ENCODE results near the gene PPIF. TPM values are rescaled to one million over a fixed set of nuclear protein-coding genes. Genes with fewer than 3 reads are reported as not detected.

The PPIF gene
- total and polyA plus RNA-seq, 2 donors (not counting 1 experiment from before 2014, with no cell fraction given): 50.4 to 100 TPM

- Histone ChIP-seq H3K4me1 (ENCODE audit: control insufficient read depth in 2 of 2, insufficient read depth in 2 of 2, low read length in 2 of 2) (peaks cover 15 to 22% of the 10 kb centered on the region in 2 donors), H4K20me1 (ENCODE audit: control insufficient read depth, insufficient read depth, low read length, poor library complexity, severe bottlenecking) (no peaks in the 10 kb centered on the region), H3K36me3 (replicated peaks in 1 of 2; ENCODE audit: control extremely low read depth in 1 of 2, control insufficient read depth in 1 of 2, extremely low read depth in 1 of 2, insufficient read depth in 2 of 2, low read length in 1 of 2) (no peaks in the 10 kb centered on the region), H3K4me3 (ENCODE audit: control extremely low read depth in 1 of 5, extremely low read depth in 1 of 5, insufficient read depth in 1 of 5, low read depth in 2 of 5, low read length in 4 of 5) (no peak overlapping the region), H3K27ac (ENCODE audit: low read length in 2 of 2) (peak overlapping the region in 1 of 2 donors; percentile 20), H3K4me2 (replicated peaks; ENCODE audit: low read depth, low read length, poor library complexity, severe bottlenecking) (peak overlapping the region; percentile 51), H3K9me3 (ENCODE audit: control extremely low read depth in 1 of 3, control insufficient read depth in 2 of 3, insufficient read depth in 1 of 3, low read length in 2 of 3) (no peaks in the 10 kb centered on the region), H3K79me2 (ENCODE audit: control insufficient read depth, insufficient read depth, low read length) (no peaks in the 10 kb centered on the region), H2AFZ (ENCODE audit: insufficient read depth, low read depth, low read length, poor library complexity, severe bottlenecking) (peak overlapping the region; percentile 73), H3K9ac (ENCODE audit: low read length) (no peak overlapping the region), H3K27me3 (replicated peaks in 1 of 4; ENCODE audit: control extremely low read depth in 1 of 4, control insufficient read depth in 3 of 4, insufficient read depth in 4 of 4, low read length in 3 of 4) (no peaks in the 10 kb centered on the region)
- Mint-ChIP-seq H3K27ac (peak overlapping the region; percentile 72), H3K27me3 (no peaks in the 10 kb centered on the region), H3K4me3 (peak overlapping the region; percentile 2), H3K9me3 (ENCODE audit: insufficient read depth) (peaks cover 3% of the 10 kb centered on the region), H3K4me1 (peaks cover 27% of the 10 kb centered on the region)
- no peak for TF ChIP-seq EZH2 (IDR thresholded peaks at IDR 0.05; ENCODE audit: borderline replicate concordance, insufficient read depth, low read depth, low read length, poor library complexity, severe bottlenecking)
- no peak for TF ChIP-seq CTCF (IDR thresholded peaks at IDR 0.05)
- CTCF ChIA-PET: interaction anchor here (0.9 to 1.6 kb wide), 3 partner anchors 8 to 51 kb away, joined by 3 to 5 read pairs (median 4); no protein-coding TSS in a partner anchor
- DNase-seq: no peak
- intact Hi-C loops (cut with micrococcal nuclease): no loop called here
- ATAC-seq (ENCODE audit: low read depth): no peak
- POLR2A ChIA-PET: no interaction called here
- WGBS (ENCODE audit: insufficient coverage): no CpG with 5 or more reads among the region's 1 CpG
Measured at GRCh38 chr10:79323602-79324001, 23.7 kb upstream of the PPIF start.

DNA sequence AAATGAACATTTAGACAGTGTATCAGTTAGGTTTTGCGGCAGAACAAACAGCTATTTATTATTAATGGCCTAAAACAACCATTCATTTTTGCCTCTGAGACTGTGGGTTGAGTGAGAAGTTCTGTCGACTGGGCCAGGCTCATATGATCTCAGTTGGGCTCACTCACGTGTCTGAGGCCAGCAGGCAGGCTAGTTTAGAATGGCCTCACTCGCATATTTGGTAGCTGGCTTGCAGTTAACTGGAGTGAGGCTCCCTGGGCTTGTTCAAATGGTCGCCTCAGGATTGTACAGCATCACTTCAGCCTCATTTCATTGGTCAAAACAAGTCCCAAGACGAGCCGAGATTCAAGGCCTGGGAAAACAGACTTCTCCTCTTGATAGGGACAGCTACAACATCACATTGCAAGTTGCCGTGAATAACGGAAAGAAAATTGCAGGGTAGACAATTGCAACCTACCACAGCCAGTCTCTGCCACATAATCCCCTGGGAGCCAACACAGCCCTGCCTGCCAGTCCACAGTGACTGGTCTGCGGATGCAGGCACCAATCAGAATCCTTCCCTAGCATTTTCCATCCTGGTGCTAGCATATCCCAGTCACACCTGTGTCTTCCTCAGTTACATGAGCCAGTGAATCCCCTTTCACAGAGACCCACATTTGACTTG lies 23.1 kb upstream of the PPIF start:
- ChIA-PET CTCF (interaction anchor here (1.0 to 1.2 kb wide), 2 partner anchors 7 to 50 kb away, joined by 3 to 4 read pairs; no protein-coding TSS in a partner anchor), POLR2A (no interaction called here)
- no peak overlapping the region for H3K9ac ChIP-seq (ENCODE audit: low read length)
- 48% methylated on average over 5 of the region's 10 CpGs for WGBS (ENCODE audit: insufficient coverage)
- no peak overlapping the region for H3K4me2 ChIP-seq (replicated peaks; ENCODE audit: low read depth, low read length, poor library complexity, severe bottlenecking)
- peaks cover 23% of the 10 kb centered on the region for H3K4me1 Mint-ChIP-seq
- H3K4me3 Mint-ChIP-seq: no peak overlapping the region
- H3K4me3 ChIP-seq (ENCODE audit: control extremely low read depth in 1 of 5, extremely low read depth in 1 of 5, insufficient read depth in 1 of 5, low read depth in 2 of 5, low read length in 4 of 5): no peak overlapping the region
- no peaks in the 10 kb centered on the region for H3K9me3 Mint-ChIP-seq (ENCODE audit: insufficient read depth)
- TF ChIP-seq EZH2 (IDR thresholded peaks at IDR 0.05; ENCODE audit: borderline replicate concordance, insufficient read depth, low read depth, low read length, poor library complexity, severe bottlenecking) (no peak), CTCF (IDR thresholded peaks at IDR 0.05) (no peak)
- no peak for DNase-seq
- H3K4me1 ChIP-seq (ENCODE audit: control insufficient read depth in 2 of 2, insufficient read depth in 2 of 2, low read length in 2 of 2): peaks cover 15 to 22% of the 10 kb centered on the region in 2 donors
- no peak overlapping the region for H3K27ac ChIP-seq (ENCODE audit: low read length in 2 of 2)
- H3K27me3 ChIP-seq (replicated peaks in 1 of 4; ENCODE audit: control extremely low read depth in 1 of 4, control insufficient read depth in 3 of 4, insufficient read depth in 4 of 4, low read length in 3 of 4): no peaks in the 10 kb centered on the region
- no peaks in the 10 kb centered on the region for H3K79me2 ChIP-seq (ENCODE audit: control insufficient read depth, insufficient read depth, low read length)
- H2AFZ ChIP-seq (ENCODE audit: insufficient read depth, low read depth, low read length, poor library complexity, severe bottlenecking): no peak overlapping the region
- no peak overlapping the region for H3K27ac Mint-ChIP-seq
- intact Hi-C loops (cut with micrococcal nuclease): no loop called here
- peak; percentile 26 for ATAC-seq (ENCODE audit: low read depth)
- no peaks in the 10 kb centered on the region for H3K36me3 ChIP-seq (replicated peaks in 1 of 2; ENCODE audit: control extremely low read depth in 1 of 2, control insufficient read depth in 1 of 2, extremely low read depth in 1 of 2, insufficient read depth in 2 of 2, low read length in 1 of 2)
- peaks cover 0 to 4% (median 0%) of the 10 kb centered on the region in 3 donors for H3K9me3 ChIP-seq (ENCODE audit: control extremely low read depth in 1 of 3, control insufficient read depth in 2 of 3, insufficient read depth in 1 of 3, low read length in 2 of 3)
- H4K20me1 ChIP-seq (ENCODE audit: control insufficient read depth, insufficient read depth, low read length, poor library complexity, severe bottlenecking): no peaks in the 10 kb centered on the region
- no peaks in the 10 kb centered on the region for H3K27me3 Mint-ChIP-seq
